T-helper 2 cell treated with Interferon-gamma antibody and Interleukin-4, amounts not matched to agents 5 μg/mL and 100 μg/mL, for 36 hours (primary cell): ENCODE results near the gene TAF6L.
"Not testable (repeated sequence)": the region's sequence is repeated elsewhere in the genome, so short reads cannot be mapped to it uniquely, and the experiment has no call there.

Source experiments
- DNase-seq: peaks from one replicate; pipeline ENCODE4 v3.0.0; 2021; ENCODE audit warnings: low spot score
- H3K27ac Mint-ChIP-seq: one replicate; pipeline ENCODE4 v1.8.0; 2021; ENCODE audit warnings: mild to moderate bottlenecking, mixed read lengths
- H3K27me3 Mint-ChIP-seq: one replicate; pipeline ENCODE4 v1.8.0; 2021; ENCODE audit warnings: low read depth, mixed read lengths
- H3K36me3 Mint-ChIP-seq: one replicate; pipeline ENCODE4 v1.8.0; 2021; ENCODE audit warnings: low read depth, mixed read lengths
- H3K4me1 Mint-ChIP-seq: one replicate; pipeline ENCODE4 v1.8.0; 2021; ENCODE audit warnings: low read depth, mixed read lengths
- H3K4me3 Mint-ChIP-seq: one replicate; pipeline ENCODE4 v1.8.0; 2022; ENCODE audit warnings: mild to moderate bottlenecking, moderate library complexity, mixed read lengths
- H3K9me3 Mint-ChIP-seq: one replicate; pipeline ENCODE4 v1.8.0; 2021; ENCODE audit warnings: mixed read lengths

TAF6L gene

GRCh38 chr11:62771144-62772021 lies at the start of gene TAF6L:
TAF6L (plus strand) TSS chr11:62771396; CDS start chr11:62775784, 4,388 bp downstream.
- Mint-ChIP-seq H3K4me3 (peak within 1 kb of the TSS; percentile 92), H3K4me1 (peaks cover 22% of the 10 kb centered on the region), H3K27ac (peak within 1 kb of the TSS; percentile 94), H3K9me3 (no peaks in the 10 kb centered on the region), H3K36me3 (peaks cover 15% of the 10 kb centered on the region), H3K27me3 (no peaks in the 10 kb centered on the region)
- peak; percentile 96 for DNase-seq

- peaks cover 48% of the 10 kb centered on the region for H3K4me1 Mint-ChIP-seq
- H3K36me3 Mint-ChIP-seq = peaks cover 88% of the 10 kb centered on the region
- H3K27me3 Mint-ChIP-seq = no peaks in the 10 kb centered on the region
- H3K9me3 Mint-ChIP-seq = no peaks in the 10 kb centered on the region
- peak overlapping the region; percentile 7 for H3K4me3 Mint-ChIP-seq
- no peak for DNase-seq
- no peak overlapping the region for H3K27ac Mint-ChIP-seq
Observed at GRCh38 chr11:62721994-62722393, 49.2 kb upstream of the TAF6L start.

- peak overlapping the region; percentile 8 for H3K27ac Mint-ChIP-seq
- H3K4me3 Mint-ChIP-seq = peak overlapping the region; percentile 99
- no peak for DNase-seq
- peaks cover 3% of the 10 kb centered on the region for H3K27me3 Mint-ChIP-seq
- H3K9me3 Mint-ChIP-seq = no peaks in the 10 kb centered on the region
- peaks cover 77% of the 10 kb centered on the region for H3K36me3 Mint-ChIP-seq
- peaks cover 41% of the 10 kb centered on the region for H3K4me1 Mint-ChIP-seq
Observed at GRCh38 chr11:62724171-62724570, 47.0 kb upstream of the TAF6L start.

GRCh38 chr11:62725646-62726045 lies 45.5 kb upstream of the TAF6L start:
- H3K36me3 Mint-ChIP-seq = peaks cover 63% of the 10 kb centered on the region
- H3K27ac Mint-ChIP-seq = peak overlapping the region; percentile 98
- no peak for DNase-seq
- peaks cover 3% of the 10 kb centered on the region for H3K27me3 Mint-ChIP-seq
- peak overlapping the region; percentile 99 for H3K4me3 Mint-ChIP-seq
- H3K9me3 Mint-ChIP-seq = no peaks in the 10 kb centered on the region
- H3K4me1 Mint-ChIP-seq = peaks cover 38% of the 10 kb centered on the region

- Mint-ChIP-seq H3K9me3 (no peaks in the 10 kb centered on the region), H3K27ac (peak overlapping the region; percentile 98), H3K4me3 (peak overlapping the region; percentile 99), H3K27me3 (peaks cover 3% of the 10 kb centered on the region), H3K36me3 (peaks cover 59% of the 10 kb centered on the region), H3K4me1 (peaks cover 39% of the 10 kb centered on the region)
- no peak for DNase-seq
Observed at GRCh38 chr11:62726156-62726914, 44.9 kb upstream of the TAF6L start.

- H3K9me3 Mint-ChIP-seq = no peaks in the 10 kb centered on the region
- H3K4me1 Mint-ChIP-seq = peaks cover 33% of the 10 kb centered on the region
- peak overlapping the region; percentile 98 for H3K27ac Mint-ChIP-seq
- H3K4me3 Mint-ChIP-seq = peak overlapping the region; percentile 99
- peaks cover 3% of the 10 kb centered on the region for H3K27me3 Mint-ChIP-seq
- DNase-seq = no peak
- peaks cover 54% of the 10 kb centered on the region for H3K36me3 Mint-ChIP-seq
Observed at GRCh38 chr11:62726915-62727164, 44.4 kb upstream of the TAF6L start.

GRCh38 chr11:62727165-62727871 lies 43.9 kb upstream of the TAF6L start, which contains the start of gene HNRNPUL2:
HNRNPUL2 (minus strand) TSS chr11:62727457; CDS start chr11:62727156, 301 bp downstream.
- Mint-ChIP-seq H3K4me3 (peak within 1 kb of the TSS; percentile 99), H3K27ac (peak within 1 kb of the TSS; percentile 98), H3K27me3 (peaks cover 3% of the 10 kb centered on the region), H3K36me3 (peaks cover 49% of the 10 kb centered on the region), H3K4me1 (peaks cover 30% of the 10 kb centered on the region), H3K9me3 (no peaks in the 10 kb centered on the region)
- peak; percentile 100 for DNase-seq

GRCh38 chr11:62727872-62728170 lies 43.4 kb upstream of the TAF6L start:
- Mint-ChIP-seq H3K4me1 (peaks cover 25% of the 10 kb centered on the region), H3K36me3 (peaks cover 44% of the 10 kb centered on the region), H3K27me3 (peaks cover 3% of the 10 kb centered on the region), H3K9me3 (no peaks in the 10 kb centered on the region), H3K27ac (peak overlapping the region; percentile 98), H3K4me3 (peak overlapping the region; percentile 99)
- peak; percentile 87 for DNase-seq

- peak; percentile 81 for DNase-seq
- no peaks in the 10 kb centered on the region for H3K9me3 Mint-ChIP-seq
- H3K4me1 Mint-ChIP-seq = peaks cover 29% of the 10 kb centered on the region
- peaks cover 3% of the 10 kb centered on the region for H3K27me3 Mint-ChIP-seq
- H3K4me3 Mint-ChIP-seq = peak within 1 kb of the TSS; percentile 99
- peak within 1 kb of the TSS; percentile 98 for H3K27ac Mint-ChIP-seq
- H3K36me3 Mint-ChIP-seq = peaks cover 46% of the 10 kb centered on the region
Observed at GRCh38 chr11:62728171-62728988, 42.8 kb upstream of the TAF6L start, which contains the start of gene TTC9C. TTC9C (plus strand) TSS chr11:62728486; CDS start chr11:62728849, 363 bp downstream.

GRCh38 chr11:62730076-62730475 lies 41.1 kb upstream of the TAF6L start:
- peaks cover 33% of the 10 kb centered on the region for H3K36me3 Mint-ChIP-seq
- not testable (repeated sequence) for H3K9me3 Mint-ChIP-seq, H3K27me3 Mint-ChIP-seq, DNase-seq, H3K27ac Mint-ChIP-seq
- H3K4me3 Mint-ChIP-seq = peak overlapping the region; percentile 79
- peaks cover 20% of the 10 kb centered on the region for H3K4me1 Mint-ChIP-seq

GRCh38 chr11:62732830-62733229 lies 38.4 kb upstream of the TAF6L start:
- H3K27ac Mint-ChIP-seq = no peak overlapping the region

GRCh38 chr11:62737196-62737595 lies 34.0 kb upstream of the TAF6L start:
- Mint-ChIP-seq H3K27ac (no peak overlapping the region), H3K9me3 (no peaks in the 10 kb centered on the region), H3K4me1 (peaks cover 6% of the 10 kb centered on the region), H3K36me3 (peaks cover 28% of the 10 kb centered on the region), H3K27me3 (no peaks in the 10 kb centered on the region), H3K4me3 (no peak overlapping the region)
- DNase-seq = no peak

More at GRCh38 chr11:62732830-62733229, 38.4 kb upstream of the TAF6L start:
- Mint-ChIP-seq H3K36me3 (peaks cover 22% of the 10 kb centered on the region), H3K9me3 (no peaks in the 10 kb centered on the region), H3K4me1 (peaks cover 15% of the 10 kb centered on the region), H3K27me3 (no peaks in the 10 kb centered on the region), H3K4me3 (no peak overlapping the region)
- no peak for DNase-seq

GRCh38 chr11:62747475-62748160 lies 23.6 kb upstream of the TAF6L start:
- DNase-seq = no peak
- no peak overlapping the region for H3K4me3 Mint-ChIP-seq
- no peak overlapping the region for H3K27ac Mint-ChIP-seq
- H3K27me3 Mint-ChIP-seq = no peaks in the 10 kb centered on the region
- H3K4me1 Mint-ChIP-seq = peaks cover 5% of the 10 kb centered on the region
- no peaks in the 10 kb centered on the region for H3K9me3 Mint-ChIP-seq
- peaks cover 9% of the 10 kb centered on the region for H3K36me3 Mint-ChIP-seq
